Effector CD4-positive, alpha-beta T cell (primary cell): ENCODE measurements around the gene PAQR7.

Experiments used
- DNase-seq: peaks from one replicate; pipeline ENCODE4 v3.0.0-alpha.2; 2020

The PAQR7 gene

DNA sequence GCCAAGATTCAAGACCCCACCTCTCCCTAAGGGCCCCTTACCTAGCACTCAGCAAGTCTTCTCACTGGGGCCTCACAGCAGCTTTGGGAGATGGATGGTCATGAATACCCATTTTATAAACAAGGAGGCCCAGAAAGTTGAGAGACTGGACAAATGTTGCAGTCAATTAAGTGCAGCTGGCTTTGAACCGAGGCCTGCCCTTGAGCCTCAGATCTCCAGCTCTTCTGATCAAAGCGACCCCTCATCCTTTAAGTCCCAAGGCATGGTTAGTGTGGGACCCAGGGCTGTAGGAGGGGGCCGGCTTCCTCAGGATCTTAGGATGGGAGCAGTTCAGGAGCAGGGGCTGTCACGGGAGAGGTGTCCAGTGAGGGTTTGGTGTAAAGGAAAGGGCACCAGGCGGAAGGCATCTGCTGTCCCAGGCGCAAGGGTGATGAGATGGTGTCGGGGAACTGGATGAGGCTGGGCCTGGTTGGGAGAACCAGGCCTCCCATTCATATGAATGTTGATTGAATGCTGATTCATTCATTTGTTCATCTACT is 60.9 kb downstream of the PAQR7 start:
- DNase-seq: no peak

DNA sequence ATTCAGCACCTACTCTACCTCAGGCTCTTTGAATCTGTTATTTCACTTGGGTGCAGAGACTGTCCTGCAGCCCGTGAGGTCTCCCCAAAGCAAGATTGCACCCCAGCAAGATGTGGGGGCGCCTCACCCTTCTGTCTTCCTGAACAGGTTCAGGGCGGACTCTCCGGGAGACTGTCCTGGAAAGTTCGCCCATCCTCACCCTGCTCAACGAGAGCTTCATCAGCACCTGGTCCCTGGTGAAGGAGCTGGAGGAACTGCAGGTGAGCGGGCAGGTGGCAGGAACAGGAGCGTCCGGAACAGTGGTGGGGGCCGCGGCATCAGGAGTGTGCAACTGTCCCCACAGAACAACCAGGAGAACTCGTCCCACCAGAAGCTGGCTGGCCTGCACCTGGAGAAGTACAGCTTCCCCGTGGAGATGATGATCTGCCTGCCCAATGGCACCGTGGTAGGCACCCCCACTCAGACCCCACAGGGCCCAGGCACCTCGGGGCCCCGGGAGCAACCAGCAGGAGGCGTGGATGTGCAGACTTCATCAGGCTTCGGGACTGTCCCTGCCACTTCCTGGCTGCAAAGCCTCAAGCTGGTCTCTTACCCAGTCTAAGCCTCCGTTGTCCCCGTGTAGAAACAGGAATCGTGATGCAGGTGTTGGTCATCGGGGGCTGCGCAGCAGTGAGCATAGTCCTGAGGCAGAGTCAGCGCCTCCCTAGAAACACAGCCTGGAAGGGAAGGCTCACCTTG is 61.6 kb downstream of the PAQR7 start:
- no peak for DNase-seq

- no peak for DNase-seq
These were observed 62.3 kb downstream of the PAQR7 start for GRCh38 chr1:25813071-25813733.
